H9 (cell line): Measurements from ENCODE around the gene LCE1E. TPM values are rescaled to one million over a fixed set of nuclear protein-coding genes. Genes with fewer than 3 reads are reported as not detected.

Experiments
- DNase-seq: peaks from one replicate; pipeline ENCODE4 v3.0.0-alpha.2; 2017
- H2AFZ ChIP-seq: one replicate; pipeline ENCODE4 v1.6.1; 2013; ENCODE audit warnings: mild to moderate bottlenecking, low read length, control low read depth, moderate library complexity
- H2AK5ac ChIP-seq: 2 replicates; pipeline ENCODE4 v1.6.1; 2013; ENCODE audit warnings: low read length, control low read depth, mixed read lengths; ENCODE audit not compliant: insufficient read length
- H2BK120ac ChIP-seq: one replicate; pipeline ENCODE4 v1.6.1; 2013; ENCODE audit warnings: low read depth, mild to moderate bottlenecking, low read length, control low read depth, inconsistent platforms; ENCODE audit not compliant: poor library complexity, severe bottlenecking
- H2BK12ac ChIP-seq: 2 replicates; pipeline ENCODE4 v1.6.1; 2013; ENCODE audit warnings: low read length, control low read depth, mixed read lengths, low read depth; ENCODE audit not compliant: insufficient read length
- H2BK15ac ChIP-seq: 2 replicates; pipeline ENCODE4 v1.6.1; 2013; ENCODE audit warnings: low read depth, low read length, control low read depth
- H2BK20ac ChIP-seq: one replicate; pipeline ENCODE4 v1.6.1; 2013; ENCODE audit warnings: low read depth, mild to moderate bottlenecking, low read length, control low read depth, inconsistent platforms; ENCODE audit not compliant: poor library complexity, severe bottlenecking
- H2BK5ac ChIP-seq: 2 replicates; pipeline ENCODE4 v1.6.1; 2013; ENCODE audit warnings: low read length, control low read depth, mixed read lengths; ENCODE audit not compliant: insufficient read length
- H3K14ac ChIP-seq: 2 replicates; pipeline ENCODE4 v1.6.1; 2013; ENCODE audit warnings: low read length, control low read depth; ENCODE audit not compliant: insufficient read depth
- H3K18ac ChIP-seq: 2 replicates; pipeline ENCODE4 v1.6.1; 2013; ENCODE audit warnings: low read depth, mild to moderate bottlenecking, mixed read lengths, low read length, control low read depth; ENCODE audit not compliant: insufficient read length
- H3K23ac ChIP-seq: 2 replicates; pipeline ENCODE4 v1.6.1; 2013; ENCODE audit warnings: low read length, control low read depth, mixed read lengths, low read depth; ENCODE audit not compliant: insufficient read length
- H3K23me2 ChIP-seq: 2 replicates; pipeline ENCODE4 v1.6.1; 2013; ENCODE audit warnings: low read depth, mild to moderate bottlenecking, mixed read lengths, low read length, control low read depth; ENCODE audit not compliant: insufficient read length, poor library complexity, severe bottlenecking
- H3K27ac ChIP-seq: 2 replicates; pipeline ENCODE4 v1.5.1; 2013; ENCODE audit warnings: low read length, control low read depth, mixed read lengths, low read depth; ENCODE audit not compliant: insufficient read length
- H3K27me3 ChIP-seq: 2 replicates; pipeline ENCODE4 v1.6.1; 2013; ENCODE audit warnings: low read length, control low read depth, inconsistent platforms; ENCODE audit not compliant: insufficient read depth
- H3K4ac ChIP-seq: 2 replicates; pipeline ENCODE4 v1.6.1; 2013; ENCODE audit warnings: low read depth, mild to moderate bottlenecking, control low read depth, inconsistent platforms, low read length, moderate library complexity
- H3K4me1 ChIP-seq: 2 replicates; pipeline ENCODE4 v1.6.1; 2013; ENCODE audit warnings: low read length, control low read depth, inconsistent platforms; ENCODE audit not compliant: insufficient read depth
- H3K4me2 ChIP-seq: 2 replicates; pipeline ENCODE4 v1.6.1; 2013; ENCODE audit warnings: low read length, control low read depth, mixed read lengths; ENCODE audit not compliant: insufficient read length, insufficient read depth
- H3K56ac ChIP-seq: 2 replicates; pipeline ENCODE4 v1.6.1; 2013; ENCODE audit warnings: low read depth, mild to moderate bottlenecking, mixed read lengths, low read length, control low read depth; ENCODE audit not compliant: insufficient read length
- H3K79me1 ChIP-seq: 2 replicates; pipeline ENCODE4 v1.6.1; 2013; ENCODE audit warnings: low read depth, mild to moderate bottlenecking, moderate library complexity, low read length, control low read depth, inconsistent platforms; ENCODE audit not compliant: insufficient read depth, poor library complexity, severe bottlenecking
- H3K79me2 ChIP-seq: 2 replicates; pipeline ENCODE4 v1.6.1; 2013; ENCODE audit warnings: low read length, control low read depth, inconsistent platforms; ENCODE audit not compliant: insufficient read depth
- H3K9ac ChIP-seq: 2 replicates; pipeline ENCODE4 v1.6.1; 2013; ENCODE audit warnings: low read length, control low read depth, mixed read lengths; ENCODE audit not compliant: insufficient read length; ENCODE audit errors: extremely low read depth
- H3K9me3 ChIP-seq: one replicate; pipeline ENCODE4 v1.6.1; 2013; ENCODE audit warnings: low read depth, low read length, inconsistent platforms; ENCODE audit not compliant: control insufficient read depth
- H3T11ph ChIP-seq: one replicate; pipeline ENCODE4 v1.6.1; 2013; ENCODE audit warnings: mild to moderate bottlenecking, low read length, control low read depth, inconsistent platforms
- H4K20me1 ChIP-seq: one replicate; pipeline ENCODE4 v1.6.1; 2013; ENCODE audit not compliant: control insufficient read depth, insufficient read length, insufficient read depth
- H4K5ac ChIP-seq: 2 replicates; pipeline ENCODE4 v1.6.1; 2013; ENCODE audit warnings: low read depth, mild to moderate bottlenecking, mixed read lengths, low read length, control low read depth; ENCODE audit not compliant: insufficient read length
- H4K8ac ChIP-seq: replicated peaks from 2 replicates; pipeline ENCODE4 v1.6.1; 2013; ENCODE audit warnings: low read length, control low read depth, mixed read lengths, low read depth; ENCODE audit not compliant: insufficient read length
- H4K91ac ChIP-seq: 2 replicates; pipeline ENCODE4 v1.6.1; 2013; ENCODE audit warnings: low read depth, mild to moderate bottlenecking, moderate library complexity, mixed read lengths, low read length, control low read depth; ENCODE audit not compliant: insufficient read length
- H3K27ac Mint-ChIP-seq, 3 experiments: 2 replicates in 2 of 3; 3 replicates in 1 of 3; pipeline ENCODE4 v1.8.0; 2020 to 2021; ENCODE audit warnings: mixed read lengths in 3 of 3, mild to moderate bottlenecking in 1 of 3, moderate library complexity in 1 of 3
- H3K27me3 Mint-ChIP-seq: 2 replicates; pipeline ENCODE4 v1.8.0; 2021; ENCODE audit warnings: low read depth, mild to moderate bottlenecking, moderate library complexity, mixed read lengths
- H3K36me3 Mint-ChIP-seq, 3 experiments: 2 replicates in 2 of 3; 3 replicates in 1 of 3; pipeline ENCODE4 v1.8.0; 2020 to 2021; ENCODE audit warnings: low read depth in 3 of 3, mixed read lengths in 3 of 3; ENCODE audit not compliant: insufficient read depth in 1 of 3
- H3K4me1 Mint-ChIP-seq, 2 experiments: 2 replicates each; pipeline ENCODE4 v1.8.0; 2020; ENCODE audit warnings: mixed read lengths in 2 of 2
- H3K4me3 Mint-ChIP-seq, 2 experiments: 2 replicates in 1 of 2; 3 replicates in 1 of 2; pipeline ENCODE4 v1.8.0; 2020 to 2021; ENCODE audit warnings: mild to moderate bottlenecking in 2 of 2, mixed read lengths in 2 of 2, moderate library complexity in 1 of 2
- H3K9me3 Mint-ChIP-seq, 2 experiments: 2 replicates in 1 of 2; 3 replicates in 1 of 2; pipeline ENCODE4 v1.8.0; 2020; ENCODE audit warnings: mild to moderate bottlenecking in 2 of 2, mixed read lengths in 2 of 2, moderate library complexity in 1 of 2
- CTCF ChIP-seq: fragments of 200-600 bp; sonication (generic); conservative IDR thresholded peaks from 3 replicates; pipeline ENCODE4 v1.8.0; 2021; ENCODE audit warnings: antibody characterized with exemption, mild to moderate bottlenecking
- WGBS: extraction: QIAGEN DNeasy Blood & Tissue Kit; methylation state at CpG from one replicate; pipeline ENCODE4 v1.1.7; 2013; ENCODE audit warnings: missing lambda C conversion rate, low lambda C conversion rate, mixed read lengths; ENCODE audit not compliant: insufficient read length; ENCODE audit errors: extremely low coverage; 5-methylcytosine and 5-hydroxymethylcytosine counted together
- long read RNA-seq: library from polyadenylated mRNA; unstranded; transcript quantifications from one replicate; pipeline ENCODE4 v2.0.0, GENCODE V29; 2020
- total RNA-seq: library from RNA; stranded (reverse); gene quantifications from 2 replicates; pipeline ENCODE4 v1.2.1, GENCODE V29; 2021

Gene LCE1E, protein sequence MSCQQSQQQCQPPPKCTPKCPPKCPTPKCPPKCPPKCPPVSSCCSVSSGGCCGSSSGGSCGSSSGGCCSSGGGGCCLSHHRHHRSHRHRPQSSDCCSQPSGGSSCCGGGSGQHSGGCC
- not detected in 2 replicates for total RNA-seq
- long read RNA-seq = 0 reads

- Histone ChIP-seq H3K4me2 (no peak within 1 kb of the TSS), H3K4ac (no peak within 1 kb of the TSS), H3K14ac (no peak within 1 kb of the TSS), H4K8ac (no peak within 1 kb of the TSS), H4K5ac (no peak within 1 kb of the TSS), H4K91ac (no peak within 1 kb of the TSS), H3K79me2 (no peaks in the 10 kb centered on the region), H2BK20ac (no peak within 1 kb of the TSS), H2BK12ac (no peak within 1 kb of the TSS), H3K23me2 (no peaks in the 10 kb centered on the region), H3K79me1 (no peaks in the 10 kb centered on the region), H3K9ac (no peak within 1 kb of the TSS), H4K20me1 (no peaks in the 10 kb centered on the region), H3K23ac (no peak within 1 kb of the TSS), H3K4me1 (no peaks in the 10 kb centered on the region), H3K27ac (no peak within 1 kb of the TSS), H2AFZ (no peak within 1 kb of the TSS), H2AK5ac (no peak within 1 kb of the TSS), H3K56ac (no peak within 1 kb of the TSS), H3K9me3 (peaks cover 65% of the 10 kb centered on the region), H2BK120ac (no peak within 1 kb of the TSS), H2BK5ac (no peak within 1 kb of the TSS), H3T11ph (no peak within 1 kb of the TSS), H3K27me3 (no peaks in the 10 kb centered on the region), H3K18ac (no peak within 1 kb of the TSS), H2BK15ac (no peak within 1 kb of the TSS)
- Mint-ChIP-seq H3K36me3 (peaks cover 5 to 30% (median 7%) of the 10 kb centered on the region in 3 experiments; a peak in 4 of 7 replicates), H3K4me3 (no peak within 1 kb of the TSS), H3K9me3 (peaks cover 88 to 90% of the 10 kb centered on the region in 2 experiments), H3K4me1 (no peaks in the 10 kb centered on the region), H3K27me3 (no peaks in the 10 kb centered on the region; the same call in 1 of the 2 replicates), H3K27ac (no peak within 1 kb of the TSS)
- TF ChIP-seq CTCF = no peak
- DNase-seq = no peak
- WGBS = no CpG with 5 or more reads among the region's 2 CpGs
These were observed at the start of gene LCE1E for GRCh38 chr1:152786077-152786476. Gene LCE1E, plus strand, starts transcription at chr1:152786257. Its CDS starts 1,043 bp downstream, at chr1:152787300.
